ENCODE data around the gene GJE1.

- TF ChIP-seq CTCF (IDR thresholded peaks at IDR 0.05; ENCODE audit: low read length), result no peak
- no peak for TF ChIP-seq EZH2 (IDR thresholded peaks at IDR 0.05; ENCODE audit: borderline replicate concordance, low read length)
Observed at GRCh38 chr6:142117366-142117765, 15.4 kb upstream of the GJE1 start.

Measured in OCI-LY1 (cell line).